Activated CD8-positive, alpha-beta memory T cell treated with anti-CD3 and anti-CD28 coated beads, Interleukin-2, amount 10 ng/mL, durations not matched to agents 7 days and 5 days (primary cell): Measurements from ENCODE around the gene MTMR6. TPM values are rescaled to one million over a fixed set of nuclear protein-coding genes. Genes with fewer than 3 reads are reported as not detected.

Experiments
- ATAC-seq: fragments of 150-1000 bp; cut with Tn5 transposase; one replicate; pipeline ENCODE4 v1.10.0; 2021; ENCODE audit warnings: moderate library complexity
- CTCF ChIA-PET: fragments of 350-600 bp; sonication (Branson Sonifier 250); formaldehyde crosslinking; loops from one replicate; lab custom pipeline; 2021; ENCODE audit warnings: antibody characterized with exemption; lab: Charles Lee
- DNase-seq: peaks from one replicate; pipeline ENCODE4 v3.0.0-alpha.2; 2020
- H3K27ac Mint-ChIP-seq: one replicate; pipeline ENCODE4 v1.8.0; 2021; ENCODE audit warnings: mild to moderate bottlenecking, mixed read lengths
- H3K27me3 Mint-ChIP-seq: one replicate; pipeline ENCODE4 v1.8.0; 2021; ENCODE audit warnings: mixed read lengths
- H3K36me3 Mint-ChIP-seq: one replicate; pipeline ENCODE4 v1.8.0; 2021; ENCODE audit warnings: mild to moderate bottlenecking, mixed read lengths
- H3K4me1 Mint-ChIP-seq: one replicate; pipeline ENCODE4 v1.8.0; 2021; ENCODE audit warnings: mixed read lengths
- H3K4me3 Mint-ChIP-seq: one replicate; pipeline ENCODE4 v1.8.0; 2021; ENCODE audit warnings: mild to moderate bottlenecking, moderate library complexity, mixed read lengths
- H3K9me3 Mint-ChIP-seq: one replicate; pipeline ENCODE4 v1.8.0; 2022; ENCODE audit warnings: low read depth, mixed read lengths
- total RNA-seq, 2 experiments: library from RNA; stranded (reverse); gene quantifications; one replicate each; pipeline ENCODE4 v1.2.3, GENCODE V29; 2021

MTMR6 gene
- total RNA-seq, 2 experiments from 2014 or later, result 17.2 to 21.7 TPM

GRCh38 chr13:25225970-25226369 lies 61.3 kb downstream of the MTMR6 start:
- DNase-seq (no peak), ATAC-seq (no peak)
- Mint-ChIP-seq H3K4me1 (no peaks in the 10 kb centered on the region), H3K36me3 (no peaks in the 10 kb centered on the region), H3K4me3 (no peak overlapping the region), H3K27me3 (peaks cover 16% of the 10 kb centered on the region), H3K27ac (no peak overlapping the region), H3K9me3 (no peaks in the 10 kb centered on the region)
- CTCF ChIA-PET, result no interaction called here

GRCh38 chr13:25224151-25224550 lies 63.1 kb downstream of the MTMR6 start:
- peaks cover 14% of the 10 kb centered on the region for H3K27me3 Mint-ChIP-seq
- no peaks in the 10 kb centered on the region for H3K36me3 Mint-ChIP-seq
- no peak for DNase-seq
- H3K27ac Mint-ChIP-seq, result no peak overlapping the region
- no peak overlapping the region for H3K4me3 Mint-ChIP-seq
- CTCF ChIA-PET, result no interaction called here
- ATAC-seq, result no peak
- no peaks in the 10 kb centered on the region for H3K9me3 Mint-ChIP-seq
- no peaks in the 10 kb centered on the region for H3K4me1 Mint-ChIP-seq

- no peak overlapping the region for H3K4me3 Mint-ChIP-seq
- ATAC-seq (no peak), DNase-seq (no peak)
- H3K36me3 Mint-ChIP-seq, result no peaks in the 10 kb centered on the region
- CTCF ChIA-PET, result no interaction called here
- no peaks in the 10 kb centered on the region for H3K9me3 Mint-ChIP-seq
- no peaks in the 10 kb centered on the region for H3K4me1 Mint-ChIP-seq
- no peak overlapping the region for H3K27ac Mint-ChIP-seq
- H3K27me3 Mint-ChIP-seq, result peaks cover 20% of the 10 kb centered on the region
Observed at GRCh38 chr13:25222740-25223139, 64.5 kb downstream of the MTMR6 start.

GRCh38 chr13:25218019-25218418 lies 69.3 kb downstream of the MTMR6 start:
- Mint-ChIP-seq H3K4me3 (no peak overlapping the region), H3K27me3 (peaks cover 24% of the 10 kb centered on the region), H3K27ac (no peak overlapping the region), H3K4me1 (peaks cover 7% of the 10 kb centered on the region), H3K9me3 (no peaks in the 10 kb centered on the region), H3K36me3 (no peaks in the 10 kb centered on the region)
- DNase-seq (no peak), ATAC-seq (no peak)
- CTCF ChIA-PET, result no interaction called here

GRCh38 chr13:25217023-25217885 lies 70.0 kb downstream of the MTMR6 start:
- no peaks in the 10 kb centered on the region for H3K36me3 Mint-ChIP-seq
- CTCF ChIA-PET, result no interaction called here
- no peak overlapping the region for H3K4me3 Mint-ChIP-seq
- peaks cover 20% of the 10 kb centered on the region for H3K27me3 Mint-ChIP-seq
- H3K27ac Mint-ChIP-seq, result no peak overlapping the region
- ATAC-seq (no peak), DNase-seq (no peak)
- no peaks in the 10 kb centered on the region for H3K9me3 Mint-ChIP-seq
- peaks cover 7% of the 10 kb centered on the region for H3K4me1 Mint-ChIP-seq

GRCh38 chr13:25215253-25215575 lies 72.1 kb downstream of the MTMR6 start:
- CTCF ChIA-PET, result no interaction called here

GRCh38 chr13:25214491-25215252 lies 72.6 kb downstream of the MTMR6 start:
- H3K27ac Mint-ChIP-seq, result no peak overlapping the region
- H3K36me3 Mint-ChIP-seq, result no peaks in the 10 kb centered on the region
- H3K27me3 Mint-ChIP-seq, result peaks cover 13% of the 10 kb centered on the region
- no peak overlapping the region for H3K4me3 Mint-ChIP-seq
- CTCF ChIA-PET, result no interaction called here
- H3K9me3 Mint-ChIP-seq, result no peaks in the 10 kb centered on the region
- no peak for DNase-seq
- H3K4me1 Mint-ChIP-seq, result peaks cover 7% of the 10 kb centered on the region
- no peak for ATAC-seq

More at GRCh38 chr13:25215253-25215575, 72.1 kb downstream of the MTMR6 start:
- H3K4me3 Mint-ChIP-seq, result no peak overlapping the region
- H3K9me3 Mint-ChIP-seq, result no peaks in the 10 kb centered on the region
- ATAC-seq (no peak), DNase-seq (no peak)
- H3K27me3 Mint-ChIP-seq, result peaks cover 13% of the 10 kb centered on the region
- H3K4me1 Mint-ChIP-seq, result peaks cover 7% of the 10 kb centered on the region
- no peaks in the 10 kb centered on the region for H3K36me3 Mint-ChIP-seq
- no peak overlapping the region for H3K27ac Mint-ChIP-seq

GRCh38 chr13:25213715-25214114 lies 73.6 kb downstream of the MTMR6 start:
- H3K27ac Mint-ChIP-seq, result no peak overlapping the region
- no peaks in the 10 kb centered on the region for H3K36me3 Mint-ChIP-seq
- peaks cover 8% of the 10 kb centered on the region for H3K27me3 Mint-ChIP-seq
- ATAC-seq (no peak), DNase-seq (no peak)
- no peak overlapping the region for H3K4me3 Mint-ChIP-seq
- peaks cover 7% of the 10 kb centered on the region for H3K4me1 Mint-ChIP-seq
- no peaks in the 10 kb centered on the region for H3K9me3 Mint-ChIP-seq
- CTCF ChIA-PET, result no interaction called here

GRCh38 chr13:25210842-25211569 lies 76.3 kb downstream of the MTMR6 start:
- no peak overlapping the region for H3K27ac Mint-ChIP-seq
- H3K9me3 Mint-ChIP-seq, result no peaks in the 10 kb centered on the region
- DNase-seq (no peak), ATAC-seq (no peak)
- H3K36me3 Mint-ChIP-seq, result no peaks in the 10 kb centered on the region
- H3K4me3 Mint-ChIP-seq, result no peak overlapping the region
- peaks cover 7% of the 10 kb centered on the region for H3K4me1 Mint-ChIP-seq
- CTCF ChIA-PET, result no interaction called here
- H3K27me3 Mint-ChIP-seq, result no peaks in the 10 kb centered on the region

GRCh38 chr13:25207291-25207810 lies 79.9 kb downstream of the MTMR6 start:
- Mint-ChIP-seq H3K9me3 (no peaks in the 10 kb centered on the region), H3K36me3 (no peaks in the 10 kb centered on the region), H3K4me3 (no peak overlapping the region), H3K27me3 (peaks cover 6% of the 10 kb centered on the region), H3K4me1 (no peaks in the 10 kb centered on the region), H3K27ac (no peak overlapping the region)
- no peak for DNase-seq
- no peak for ATAC-seq
- CTCF ChIA-PET, result no interaction called here

- no peak for DNase-seq
- no peak for ATAC-seq
- CTCF ChIA-PET, result no interaction called here
- H3K9me3 Mint-ChIP-seq, result no peaks in the 10 kb centered on the region
- peaks cover 11% of the 10 kb centered on the region for H3K27me3 Mint-ChIP-seq
- H3K36me3 Mint-ChIP-seq, result no peaks in the 10 kb centered on the region
- H3K4me1 Mint-ChIP-seq, result no peaks in the 10 kb centered on the region
- H3K4me3 Mint-ChIP-seq, result no peak overlapping the region
- no peak overlapping the region for H3K27ac Mint-ChIP-seq
Observed at GRCh38 chr13:25204863-25205262, 82.4 kb downstream of the MTMR6 start.

- no peak overlapping the region for H3K27ac Mint-ChIP-seq
- peaks cover 11% of the 10 kb centered on the region for H3K27me3 Mint-ChIP-seq
- H3K9me3 Mint-ChIP-seq, result no peaks in the 10 kb centered on the region
- ATAC-seq, result no peak
- CTCF ChIA-PET, result interaction anchor here (1.3 kb wide), 1 partner anchor 10 kb away, joined by 3 read pairs; no protein-coding TSS in a partner anchor
- DNase-seq, result no peak
- H3K4me3 Mint-ChIP-seq, result no peak overlapping the region
- H3K4me1 Mint-ChIP-seq, result no peaks in the 10 kb centered on the region
- no peaks in the 10 kb centered on the region for H3K36me3 Mint-ChIP-seq
Observed at GRCh38 chr13:25203127-25203740, 84.1 kb downstream of the MTMR6 start.

GRCh38 chr13:25200783-25201182 lies 86.5 kb downstream of the MTMR6 start:
- DNase-seq, result no peak
- H3K4me1 Mint-ChIP-seq, result no peaks in the 10 kb centered on the region
- H3K4me3 Mint-ChIP-seq, result no peak overlapping the region
- CTCF ChIA-PET, result no interaction called here
- ATAC-seq, result no peak
- peaks cover 11% of the 10 kb centered on the region for H3K27me3 Mint-ChIP-seq
- H3K27ac Mint-ChIP-seq, result no peak overlapping the region
- H3K9me3 Mint-ChIP-seq, result no peaks in the 10 kb centered on the region
- H3K36me3 Mint-ChIP-seq, result no peaks in the 10 kb centered on the region
